Body of pancreas (tissue), 4 donors: ENCODE results near the gene RCE1. TPM values are rescaled to one million over a fixed set of nuclear protein-coding genes. Genes with fewer than 3 reads are reported as not detected.

Experiments used
- ATAC-seq: fragments of 150-250 bp; one replicate; pipeline ENCODE4 v1.9.1; 2016
- DNase-seq, 4 donors: peaks; one replicate each; pipeline ENCODE4 v3.0.0-alpha.2; 2019
- H3K27ac ChIP-seq, 4 donors: fragments of 200-600 bp; sonication (generic); 1 replicate in 3 of 4; 2 replicates in 1 of 4; pipeline versions ENCODE4 v1.5.1 to v1.6.1; 2016 to 2019; ENCODE audit warnings: mild to moderate bottlenecking in 1 of 4, mixed read lengths in 1 of 4, moderate library complexity in 1 of 4
- H3K27me3 ChIP-seq, 2 donors: fragments of 200-600 bp; sonication (generic); one replicate each; pipeline ENCODE4 v1.6.0; 2016; ENCODE audit warnings: mild to moderate bottlenecking in 1 of 2
- H3K36me3 ChIP-seq, 2 donors: fragments of 200-600 bp; sonication (generic); replicated peaks in 1 of 2; 2 replicates each; pipeline ENCODE4 v1.5.1; 2016; ENCODE audit warnings: low read depth in 2 of 2; ENCODE audit not compliant: insufficient read depth in 1 of 2
- H3K4me1 ChIP-seq: fragments of 200-600 bp; sonication (generic); one replicate; pipeline ENCODE4 v1.6.0; 2016
- H3K4me3 ChIP-seq, 2 donors: fragments of 200-600 bp; sonication (generic); 1 replicate in 1 of 2; 2 replicates in 1 of 2; pipeline ENCODE4 v1.5.1; 2016 to 2019
- H3K9me3 ChIP-seq, 3 donors: fragments of 200-600 bp; sonication (generic); 1 replicate in 2 of 3; 2 replicates in 1 of 3; pipeline ENCODE4 v1.5.1; 2016
- CTCF ChIP-seq, 7 experiments: fragments of 450-650 bp in 4 of 7; fragments of 200-600 bp in 3 of 7; sonication (generic) in 3 of 7; IDR thresholded peaks; one replicate each; pipeline ENCODE4 v1.5.1; 2016 to 2019; ENCODE audit warnings: antibody characterized with exemption in 7 of 7
- POLR2A ChIP-seq, 3 donors: fragments of 450-650 bp; IDR thresholded peaks; one replicate each; pipeline ENCODE4 v1.6.1; 2016; ENCODE audit warnings: antibody characterized with exemption in 3 of 3, mild to moderate bottlenecking in 2 of 3
- WGBS, 2 donors: methylation state at CpG; one replicate each; pipeline ENCODE4 v1.1.5; 2017; 5-methylcytosine and 5-hydroxymethylcytosine counted together
- intact Hi-C: fragments of 100-400 bp; cut with DNase I; formaldehyde crosslinking; loops from one replicate; pipeline ENCODE4 v1.15.1; 2023
- total RNA-seq, 2 donors: library from RNA; depleted of rRNA; stranded (reverse); fragments of >200 nt; gene quantifications; one replicate each; pipeline ENCODE4 v1.1.0, GENCODE V29; 2016

RCE1 gene
- total RNA-seq, 2 donors from 2014 or later = 14.3 to 18.8 TPM

- H3K9me3 ChIP-seq = no peaks in the 10 kb centered on the region
Measured at GRCh38 chr11:66850235-66850587, 7.0 kb downstream of the RCE1 start.

GRCh38 chr11:66850588-66851238 lies 7.5 kb downstream of the RCE1 start:
- DNase-seq (no peak), ATAC-seq (no peak)
- intact Hi-C loops = no loop called here
- no peak overlapping the region for H3K27ac ChIP-seq
- peaks cover 7% of the 10 kb centered on the region for H3K4me1 ChIP-seq
- H3K4me3 ChIP-seq = no peak overlapping the region
- 88 to 93% methylated on average over 20 to 21 of the region's 23 CpGs for WGBS, 2 donors
- no peaks in the 10 kb centered on the region for H3K9me3 ChIP-seq
- peaks cover 0 to 6% of the 10 kb centered on the region in 2 donors for H3K36me3 ChIP-seq
- no peaks in the 10 kb centered on the region for H3K27me3 ChIP-seq
- TF ChIP-seq POLR2A (IDR thresholded peaks at IDR 0.05) (no peak), CTCF (IDR thresholded peaks at IDR 0.05) (no peak)

More at GRCh38 chr11:66850235-66850587, 7.0 kb downstream of the RCE1 start:
- intact Hi-C loops = no loop called here
- H3K4me3 ChIP-seq = no peak overlapping the region
- 91 to 100% methylated on average over 1 to 10 of the region's 10 CpGs for WGBS, 2 donors
- ATAC-seq (no peak), DNase-seq (no peak)
- H3K36me3 ChIP-seq = peaks cover 0 to 6% of the 10 kb centered on the region in 2 donors
- H3K4me1 ChIP-seq = peaks cover 4% of the 10 kb centered on the region
- H3K27me3 ChIP-seq = no peaks in the 10 kb centered on the region
- TF ChIP-seq POLR2A (IDR thresholded peaks at IDR 0.05) = no peak
- no peak for TF ChIP-seq CTCF (IDR thresholded peaks at IDR 0.05)
- no peak overlapping the region for H3K27ac ChIP-seq

GRCh38 chr11:66851239-66851596 lies 8.0 kb downstream of the RCE1 start:
- Histone ChIP-seq H3K27ac (no peak overlapping the region), H3K36me3 (peaks cover 0 to 2% of the 10 kb centered on the region in 2 donors), H3K27me3 (no peaks in the 10 kb centered on the region), H3K4me3 (no peak overlapping the region), H3K4me1 (peaks cover 9% of the 10 kb centered on the region), H3K9me3 (no peaks in the 10 kb centered on the region)
- intact Hi-C loops = no loop called here
- DNase-seq (no peak), ATAC-seq (no peak)
- WGBS, 2 donors = 83% methylated on average over 2 to 4 of the region's 4 CpGs
- no peak for TF ChIP-seq CTCF (IDR thresholded peaks at IDR 0.05)

GRCh38 chr11:66851698-66852465 lies 8.6 kb downstream of the RCE1 start:
- intact Hi-C loops = no loop called here
- Histone ChIP-seq H3K4me3 (no peak overlapping the region), H3K4me1 (peaks cover 9% of the 10 kb centered on the region), H3K27ac (no peak overlapping the region), H3K27me3 (no peaks in the 10 kb centered on the region), H3K36me3 (no peaks in the 10 kb centered on the region), H3K9me3 (no peaks in the 10 kb centered on the region)
- ATAC-seq (no peak), DNase-seq (no peak)
- TF ChIP-seq CTCF (IDR thresholded peaks at IDR 0.05) (no peak), POLR2A (IDR thresholded peaks at IDR 0.05) (no peak)
- 73 to 78% methylated on average over 14 to 26 of the region's 26 CpGs for WGBS, 2 donors
